HepG2 (cell line): ENCODE measurements around the gene ARL2. TPM values are rescaled to one million over a fixed set of nuclear protein-coding genes. Genes with fewer than 3 reads are reported as not detected.

Source experiments
- DMAP1 ChIP-seq: IDR thresholded peaks from 2 replicates; pipeline ENCODE4 v1.6.1; 2016
- DPF2 ChIP-seq: sonication (generic); formaldehyde crosslinking; IDR thresholded peaks from 2 replicates; pipeline ENCODE4 v1.4.0; 2020; ENCODE audit warnings: mild to moderate bottlenecking, low read depth, missing genetic modification reagents, borderline replicate concordance
- DR1 ChIP-seq: sonication (generic); formaldehyde crosslinking; IDR thresholded peaks from 2 replicates; pipeline ENCODE4 v1.8.0; 2021; ENCODE audit warnings: mild to moderate bottlenecking, missing genetic modification reagents, inconsistent platforms
- ESRRA ChIP-seq: sonication (generic); formaldehyde crosslinking; IDR thresholded peaks from 2 replicates; pipeline ENCODE4 v1.5.1; 2020; ENCODE audit warnings: mild to moderate bottlenecking, low read depth, missing genetic modification reagents
- FOSL1 ChIP-seq: sonication (generic); formaldehyde crosslinking; IDR thresholded peaks from 2 replicates; pipeline ENCODE4 v1.9.0; 2021; ENCODE audit warnings: missing genetic modification reagents, borderline replicate concordance
- HDAC6 ChIP-seq: fragments of 200-600 bp; sonication (generic); IDR thresholded peaks from 2 replicates; pipeline ENCODE4 v1.7.0; 2017; ENCODE audit warnings: mild to moderate bottlenecking, antibody characterized with exemption, low read length, low read depth
- HINFP ChIP-seq: sonication (generic); formaldehyde crosslinking; IDR thresholded peaks from 2 replicates; pipeline ENCODE4 v1.4.0; 2020; ENCODE audit warnings: low read depth, mild to moderate bottlenecking, missing genetic modification reagents
- NFIB ChIP-seq: sonication (generic); formaldehyde crosslinking; IDR thresholded peaks from 2 replicates; pipeline ENCODE4 v1.9.0; 2021; ENCODE audit warnings: missing genetic modification reagents, mild to moderate bottlenecking, borderline replicate concordance
- PAX8 ChIP-seq: sonication (generic); formaldehyde crosslinking; IDR thresholded peaks from 2 replicates; pipeline ENCODE4 v1.8.0; 2022; ENCODE audit warnings: mild to moderate bottlenecking, missing genetic modification reagents, borderline replicate concordance
- POGZ ChIP-seq: sonication (generic); formaldehyde crosslinking; IDR thresholded peaks from 2 replicates; pipeline ENCODE4 v1.4.0; 2020; ENCODE audit warnings: mild to moderate bottlenecking, missing genetic modification reagents
- PREB ChIP-seq: sonication (generic); formaldehyde crosslinking; IDR thresholded peaks from 2 replicates; pipeline ENCODE4 v1.4.0; 2020; ENCODE audit warnings: missing genetic modification reagents
- REL ChIP-seq: sonication (generic); formaldehyde crosslinking; conservative IDR thresholded peaks from 2 replicates; pipeline ENCODE4 v1.8.0; 2022; ENCODE audit warnings: mild to moderate bottlenecking, missing genetic modification reagents, moderate library complexity
- SAFB2 ChIP-seq: sonication (generic); formaldehyde crosslinking; IDR thresholded peaks from 2 replicates; pipeline ENCODE4 v1.5.1; 2020; ENCODE audit warnings: missing genetic modification reagents, low read depth, mild to moderate bottlenecking, borderline replicate concordance
- SIX4 ChIP-seq: sonication (generic); formaldehyde crosslinking; IDR thresholded peaks from 2 replicates; pipeline ENCODE4 v1.4.0; 2020; ENCODE audit warnings: missing genetic modification reagents
- SMARCC2 ChIP-seq: fragments of 450-650 bp; IDR thresholded peaks from 2 replicates; pipeline ENCODE4 v1.6.1; 2017; ENCODE audit warnings: antibody characterized with exemption, mild to moderate bottlenecking
- SSRP1 ChIP-seq: IDR thresholded peaks from 2 replicates; pipeline ENCODE4 v1.6.1; 2016; ENCODE audit warnings: control low read depth
- TBP ChIP-seq: sonication (generic); formaldehyde crosslinking; IDR thresholded peaks from 2 replicates; pipeline ENCODE4 v1.5.0; 2020; ENCODE audit warnings: missing genetic modification reagents
- U2AF2 ChIP-seq: fragments of 200-400 bp; formaldehyde crosslinking; IDR thresholded peaks from 2 replicates; pipeline ENCODE4 v1.6.1; 2017; ENCODE audit warnings: low read depth, mild to moderate bottlenecking, low read length
- ZBTB1 ChIP-seq: sonication (generic); formaldehyde crosslinking; IDR thresholded peaks from 2 replicates; pipeline ENCODE4 v1.4.0; 2020; ENCODE audit warnings: missing genetic modification reagents, borderline replicate concordance
- ZKSCAN5 ChIP-seq: sonication (generic); formaldehyde crosslinking; IDR thresholded peaks from 2 replicates; pipeline ENCODE4 v1.5.1; 2020; ENCODE audit warnings: mild to moderate bottlenecking, missing genetic modification reagents
- ZNF33B ChIP-seq: sonication (generic); formaldehyde crosslinking; IDR thresholded peaks from 2 replicates; pipeline ENCODE4 v1.5.1; 2020; ENCODE audit warnings: mild to moderate bottlenecking, missing genetic modification reagents
- polyA plus RNA-seq, 8 experiments: library from polyadenylated mRNA; depleted of rRNA in 3 of 8; stranded (reverse) in 7 of 8; unstranded in 1 of 8; fragments of >200 nt; fragmentation: Illumina TruSeq in 4 of 8; extraction: Trizol in 4 of 8; gene quantifications; 2 replicates each; pipeline versions ENCODE4 v1.2.1 to v1.2.3, GENCODE V29; 2011 to 2016; ENCODE audit warnings: low read depth in 4 of 8, missing spikeins in 1 of 8, mixed read lengths in 1 of 8; ENCODE audit not compliant: insufficient read depth in 1 of 8
- total RNA-seq, 5 experiments: library from RNA; depleted of rRNA; stranded (reverse); fragments of >200 nt; fragmentation: Illumina TruSeq; extraction: Trizol; gene quantifications; 2 replicates each; pipeline ENCODE4 v1.2.3, GENCODE V29; 2016; ENCODE audit warnings: low read depth in 1 of 5
- TF ChIP-seq, protein P1 (sequence below): sonication (generic); formaldehyde crosslinking; IDR thresholded peaks from 2 replicates; pipeline ENCODE4 v1.5.0; 2020; ENCODE audit warnings: mild to moderate bottlenecking, missing genetic modification reagents
- TF ChIP-seq, protein P2 (sequence below): sonication (generic); formaldehyde crosslinking; IDR thresholded peaks from 2 replicates; pipeline ENCODE4 v1.4.0; 2020; ENCODE audit warnings: missing genetic modification reagents
- TF ChIP-seq, protein P3 (sequence below): sonication (generic); formaldehyde crosslinking; IDR thresholded peaks from 2 replicates; pipeline ENCODE4 v1.5.0; 2020; ENCODE audit warnings: missing genetic modification reagents

ARL2 gene
- total and polyA plus RNA-seq, 2 of the 13 experiments (the other 11 are each of a cell fraction or from before 2014, with no cell fraction given): 82.9 to 84.4 TPM

DNA sequence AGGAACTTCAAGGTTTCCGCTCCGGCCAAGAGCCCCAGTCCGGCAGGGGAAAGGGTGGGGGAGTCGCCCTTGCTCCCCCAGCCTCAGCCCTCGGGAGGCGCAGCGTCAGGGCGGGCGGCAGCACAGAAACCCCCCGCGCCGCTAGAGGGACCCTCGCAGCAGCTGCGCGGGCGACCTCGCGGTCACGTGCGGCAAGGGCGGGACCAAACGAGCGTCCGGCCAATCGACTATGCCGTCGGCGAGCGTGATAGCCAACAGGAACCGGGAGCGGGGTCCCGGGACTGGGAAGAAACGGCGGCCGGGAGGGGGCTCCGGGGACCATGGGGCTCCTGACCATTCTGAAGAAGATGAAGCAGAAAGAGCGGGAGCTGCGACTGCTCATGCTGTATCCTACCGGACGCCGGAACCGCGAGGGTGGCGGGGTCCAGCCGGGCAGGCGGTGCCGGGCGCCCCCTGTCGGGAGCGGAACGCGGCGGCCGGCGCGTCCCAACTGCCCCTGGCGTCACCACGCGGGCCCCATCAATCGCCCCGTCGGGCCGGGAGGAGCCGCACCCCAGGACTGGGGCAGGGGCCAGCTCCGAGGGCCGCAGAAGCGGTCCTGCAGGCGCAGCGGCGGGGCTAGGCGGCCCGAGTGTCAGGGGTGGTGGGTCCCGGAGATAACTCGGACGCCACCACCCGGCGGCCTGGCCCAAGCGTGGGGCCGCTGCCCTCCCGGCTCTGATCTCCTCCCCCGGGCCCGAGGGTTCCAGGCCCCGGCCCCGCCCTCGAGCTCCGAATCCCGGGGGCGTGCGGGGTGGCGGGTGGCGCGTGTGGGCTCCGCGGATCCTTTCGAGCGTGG is at the start of gene ARL2 (continued):
- TF ChIP-seq, protein P1, sequence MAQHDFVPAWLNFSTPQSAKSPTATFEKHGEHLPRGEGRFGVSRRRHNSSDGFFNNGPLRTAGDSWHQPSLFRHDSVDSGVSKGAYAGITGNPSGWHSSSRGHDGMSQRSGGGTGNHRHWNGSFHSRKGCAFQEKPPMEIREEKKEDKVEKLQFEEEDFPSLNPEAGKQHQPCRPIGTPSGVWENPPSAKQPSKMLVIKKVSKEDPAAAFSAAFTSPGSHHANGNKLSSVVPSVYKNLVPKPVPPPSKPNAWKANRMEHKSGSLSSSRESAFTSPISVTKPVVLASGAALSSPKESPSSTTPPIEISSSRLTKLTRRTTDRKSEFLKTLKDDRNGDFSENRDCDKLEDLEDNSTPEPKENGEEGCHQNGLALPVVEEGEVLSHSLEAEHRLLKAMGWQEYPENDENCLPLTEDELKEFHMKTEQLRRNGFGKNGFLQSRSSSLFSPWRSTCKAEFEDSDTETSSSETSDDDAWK (CRISPR knock-in tag): no peak
- TF ChIP-seq ZKSCAN5 (CRISPR knock-in tag): no peak
- TF ChIP-seq NFIB (CRISPR knock-in tag): no peak
- TF ChIP-seq, protein P2, sequence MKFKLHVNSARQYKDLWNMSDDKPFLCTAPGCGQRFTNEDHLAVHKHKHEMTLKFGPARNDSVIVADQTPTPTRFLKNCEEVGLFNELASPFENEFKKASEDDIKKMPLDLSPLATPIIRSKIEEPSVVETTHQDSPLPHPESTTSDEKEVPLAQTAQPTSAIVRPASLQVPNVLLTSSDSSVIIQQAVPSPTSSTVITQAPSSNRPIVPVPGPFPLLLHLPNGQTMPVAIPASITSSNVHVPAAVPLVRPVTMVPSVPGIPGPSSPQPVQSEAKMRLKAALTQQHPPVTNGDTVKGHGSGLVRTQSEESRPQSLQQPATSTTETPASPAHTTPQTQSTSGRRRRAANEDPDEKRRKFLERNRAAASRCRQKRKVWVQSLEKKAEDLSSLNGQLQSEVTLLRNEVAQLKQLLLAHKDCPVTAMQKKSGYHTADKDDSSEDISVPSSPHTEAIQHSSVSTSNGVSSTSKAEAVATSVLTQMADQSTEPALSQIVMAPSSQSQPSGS (CRISPR knock-in tag): 0 out of 2 replicates have a peak, but pooled peaks have one; percentile 30
- TF ChIP-seq, protein P3, sequence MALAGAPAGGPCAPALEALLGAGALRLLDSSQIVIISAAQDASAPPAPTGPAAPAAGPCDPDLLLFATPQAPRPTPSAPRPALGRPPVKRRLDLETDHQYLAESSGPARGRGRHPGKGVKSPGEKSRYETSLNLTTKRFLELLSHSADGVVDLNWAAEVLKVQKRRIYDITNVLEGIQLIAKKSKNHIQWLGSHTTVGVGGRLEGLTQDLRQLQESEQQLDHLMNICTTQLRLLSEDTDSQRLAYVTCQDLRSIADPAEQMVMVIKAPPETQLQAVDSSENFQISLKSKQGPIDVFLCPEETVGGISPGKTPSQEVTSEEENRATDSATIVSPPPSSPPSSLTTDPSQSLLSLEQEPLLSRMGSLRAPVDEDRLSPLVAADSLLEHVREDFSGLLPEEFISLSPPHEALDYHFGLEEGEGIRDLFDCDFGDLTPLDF (CRISPR knock-in tag): peak; percentile 73; the same call in 1 of the 2 replicates
- no peak for TF ChIP-seq PREB (CRISPR knock-in tag)
- 0 out of 2 replicates have a peak, but pooled peaks have one; percentile 66 for TF ChIP-seq PAX8
- peak; percentile 80 for TF ChIP-seq REL (CRISPR knock-in tag)
- TF ChIP-seq SSRP1 (CRISPR knock-in tag): no peak
- no peak for TF ChIP-seq HDAC6
- peak; percentile 86 for TF ChIP-seq POGZ (CRISPR knock-in tag)
- TF ChIP-seq SAFB2 (CRISPR knock-in tag): peak; percentile 59; the same call in 1 of the 2 replicates
- TF ChIP-seq ZBTB1 (CRISPR knock-in tag): no peak
- TF ChIP-seq DMAP1: peak; percentile 71
- TF ChIP-seq SMARCC2: no peak
- no peak for TF ChIP-seq U2AF2
- no peak for TF ChIP-seq FOSL1 (CRISPR knock-in tag)
- TF ChIP-seq DPF2 (CRISPR knock-in tag): no peak
- no peak; the same call in 1 of the 2 replicates for TF ChIP-seq DR1 (CRISPR knock-in tag)
- no peak for TF ChIP-seq ZNF33B (CRISPR knock-in tag)
- peak; percentile 89; the same call in 1 of the 2 replicates for TF ChIP-seq HINFP (CRISPR knock-in tag)
- 0 out of 2 replicates have a peak, but pooled peaks have one; percentile 17 for TF ChIP-seq TBP (CRISPR knock-in tag)
- peak; percentile 25; the same call in 1 of the 2 replicates for TF ChIP-seq ESRRA
- 0 out of 2 replicates have a peak, but pooled peaks have one; percentile 6 for TF ChIP-seq SIX4 (CRISPR knock-in tag)
